IMR-90 (cell line): ENCODE results near the gene FEZ2. TPM values are rescaled to one million over a fixed set of nuclear protein-coding genes. Genes with fewer than 3 reads are reported as not detected.
A peak's percentile ranks its signal among the peaks of the same experiment; 100 is the strongest.

Experiments used
- ATAC-seq: fragments of 200-7000 bp; cut with Tn5 transposase; 2 replicates; pipeline ENCODE4 v1.9.1; 2020; ENCODE audit warnings: low read depth, mild to moderate bottlenecking, moderate library complexity
- BruUV-seq: library from RNA; stranded (reverse); fragments of 400-500 nt; replicated peaks from 2 replicates; lab custom pipeline; 2021; lab: Mats Ljungman, UMichigan
- CTCF ChIA-PET: fragments of 300-600 bp; formaldehyde crosslinking; extraction: SDS; loops from one replicate; lab custom pipeline; 2021; ENCODE audit warnings: antibody characterized with exemption; lab: Yijun Ruan, JAX
- POLR2A ChIA-PET: fragments of 300-600 bp; sonication (Branson Sonifier 250); formaldehyde crosslinking; loops from one replicate; lab custom pipeline; 2022; ENCODE audit warnings: antibody characterized with exemption; ENCODE audit not compliant: unreplicated experiment; lab: Charles Lee
- DNase-seq: peaks from one replicate; pipeline ENCODE4 v3.0.0; 2013
- H2AFZ ChIP-seq: replicated peaks from 2 replicates; pipeline ENCODE3; 2013; ENCODE audit warnings: low read length, mild to moderate bottlenecking; ENCODE audit not compliant: poor library complexity
- H2AK5ac ChIP-seq: 2 replicates; pipeline ENCODE4 v1.6.1; 2013; ENCODE audit warnings: low read depth, low read length, inconsistent platforms
- H2AK9ac ChIP-seq: replicated peaks from 2 replicates; pipeline ENCODE3; 2013; ENCODE audit warnings: mild to moderate bottlenecking, low read depth, low read length, moderate library complexity; ENCODE audit not compliant: poor library complexity
- H2BK120ac ChIP-seq: 2 replicates; pipeline ENCODE4 v1.6.1; 2013; ENCODE audit warnings: low read depth, low read length, inconsistent platforms
- H2BK15ac ChIP-seq: 3 replicates; pipeline ENCODE4 v1.6.1; 2013; ENCODE audit warnings: low read depth, low read length, inconsistent platforms
- H2BK20ac ChIP-seq: 2 replicates; pipeline ENCODE4 v1.6.1; 2013; ENCODE audit warnings: low read depth, mild to moderate bottlenecking, inconsistent platforms, low read length, moderate library complexity
- H2BK5ac ChIP-seq: 2 replicates; pipeline ENCODE4 v1.6.1; 2013; ENCODE audit warnings: mild to moderate bottlenecking, low read depth, low read length, inconsistent platforms; ENCODE audit not compliant: poor library complexity, severe bottlenecking
- H3K14ac ChIP-seq: replicated peaks from 2 replicates; pipeline ENCODE4 v1.6.1; 2013; ENCODE audit warnings: low read depth, low read length, inconsistent platforms
- H3K18ac ChIP-seq: 2 replicates; pipeline ENCODE4 v1.6.1; 2013; ENCODE audit warnings: low read depth, low read length, control low read depth
- H3K23ac ChIP-seq: 2 replicates; pipeline ENCODE4 v1.6.1; 2013; ENCODE audit warnings: low read depth, low read length, inconsistent platforms
- H3K27ac ChIP-seq: 2 replicates; pipeline ENCODE4 v1.5.1; 2013; ENCODE audit warnings: mild to moderate bottlenecking, control low read depth, low read length; ENCODE audit not compliant: insufficient read depth
- H3K27me3 ChIP-seq: 2 replicates; pipeline ENCODE4 v1.6.1; 2013; ENCODE audit warnings: low read length; ENCODE audit not compliant: control insufficient read depth, insufficient read depth
- H3K36me3 ChIP-seq: 2 replicates; pipeline ENCODE4 v1.6.1; 2013; ENCODE audit warnings: low read length, mixed read lengths; ENCODE audit not compliant: control insufficient read depth, insufficient read depth
- H3K4ac ChIP-seq: 2 replicates; pipeline ENCODE4 v1.6.1; 2013; ENCODE audit warnings: low read depth, low read length, inconsistent platforms
- H3K4me1 ChIP-seq: 2 replicates; pipeline ENCODE4 v1.6.1; 2013; ENCODE audit warnings: low read length, mixed read lengths; ENCODE audit not compliant: control insufficient read depth, insufficient read depth
- H3K4me2 ChIP-seq: 2 replicates; pipeline ENCODE4 v1.6.1; 2013; ENCODE audit warnings: low read depth, mild to moderate bottlenecking, control low read depth, low read length, moderate library complexity
- H3K4me3 ChIP-seq: 2 replicates; pipeline ENCODE4 v1.5.1; 2013; ENCODE audit warnings: low read depth, mild to moderate bottlenecking, control low read depth, low read length, moderate library complexity; ENCODE audit not compliant: insufficient read depth
- H3K56ac ChIP-seq: 2 replicates; pipeline ENCODE4 v1.6.1; 2013; ENCODE audit warnings: low read length, inconsistent platforms; ENCODE audit not compliant: insufficient read depth; ENCODE audit errors: extremely low read depth
- H3K79me1 ChIP-seq, 2 experiments: 2 replicates each; pipeline ENCODE4 v1.6.1; 2013; ENCODE audit warnings: low read length in 2 of 2, inconsistent platforms in 1 of 2, low read depth in 1 of 2
- H3K9ac ChIP-seq: 2 replicates; pipeline ENCODE4 v1.6.1; 2013; ENCODE audit warnings: low read depth, low read length, control low read depth
- H3K9me1 ChIP-seq: 2 replicates; pipeline ENCODE4 v1.6.1; 2013; ENCODE audit warnings: low read length, inconsistent platforms; ENCODE audit not compliant: insufficient read depth
- H3K9me3 ChIP-seq: 2 replicates; pipeline ENCODE4 v1.6.1; 2013; ENCODE audit warnings: low read length; ENCODE audit not compliant: control insufficient read depth, insufficient read depth
- H4K20me1 ChIP-seq: 2 replicates; pipeline ENCODE4 v1.6.1; 2013; ENCODE audit warnings: low read length, inconsistent platforms; ENCODE audit not compliant: insufficient read depth
- H4K5ac ChIP-seq: 2 replicates; pipeline ENCODE4 v1.6.1; 2013; ENCODE audit warnings: mild to moderate bottlenecking, low read depth, low read length, control low read depth
- H4K8ac ChIP-seq, 2 experiments: 2 replicates each; pipeline ENCODE4 v1.6.1; 2013; ENCODE audit warnings: low read depth in 2 of 2, low read length in 2 of 2, control low read depth in 1 of 2, inconsistent platforms in 1 of 2
- H4K91ac ChIP-seq: 2 replicates; pipeline ENCODE4 v1.6.1; 2013; ENCODE audit warnings: low read depth, low read length, inconsistent platforms; ENCODE audit not compliant: insufficient read depth
- BHLHE40 ChIP-seq: fragments of 150-350 bp; IDR thresholded peaks from 2 replicates; pipeline ENCODE4 v1.6.1; 2016; ENCODE audit warnings: mild to moderate bottlenecking, low read depth, low read length
- CEBPB ChIP-seq: IDR thresholded peaks from 2 replicates; pipeline ENCODE4 v1.6.1; 2012; ENCODE audit warnings: low read depth, low read length, improper control_type of control experiment
- CHD1 ChIP-seq: IDR thresholded peaks from 2 replicates; pipeline ENCODE4 v1.6.1; 2012; ENCODE audit warnings: low read depth, low read length, improper control_type of control experiment
- ELK1 ChIP-seq: fragments of 150-350 bp; IDR thresholded peaks from 2 replicates; pipeline ENCODE4 v1.6.1; 2016; ENCODE audit warnings: low read depth, mild to moderate bottlenecking, low read length, moderate library complexity, borderline replicate concordance
- MAFK ChIP-seq: IDR thresholded peaks from 2 replicates; pipeline ENCODE4 v1.6.1; 2012; ENCODE audit warnings: low read depth, low read length, improper control_type of control experiment
- POLR2A ChIP-seq: IDR thresholded peaks from 2 replicates; pipeline ENCODE4 v1.6.1; 2012; ENCODE audit warnings: mild to moderate bottlenecking, low read depth, low read length
- RAD21 ChIP-seq: IDR thresholded peaks from 2 replicates; pipeline ENCODE4 v1.6.1; 2012; ENCODE audit warnings: low read length, improper control_type of control experiment
- RCOR1 ChIP-seq: IDR thresholded peaks from 2 replicates; pipeline ENCODE4 v1.6.1; 2012; ENCODE audit warnings: mild to moderate bottlenecking, low read length, improper control_type of control experiment; ENCODE audit not compliant: insufficient replicate concordance
- RFX5 ChIP-seq: IDR thresholded peaks from 2 replicates; pipeline ENCODE4 v1.8.0; 2012; ENCODE audit warnings: low read depth, mild to moderate bottlenecking, low read length, moderate library complexity
- WGBS, 2 experiments: methylation state at CpG; one replicate each; pipeline versions ENCODE4 v1.1.5 to v1.1.7; 2013; ENCODE audit warnings: missing lambda C conversion rate in 2 of 2; ENCODE audit not compliant: insufficient read length in 1 of 2; ENCODE audit errors: extremely low coverage in 2 of 2; 5-methylcytosine and 5-hydroxymethylcytosine counted together
- dilution Hi-C: fragments of 300-500 bp; cut with HindIII; formaldehyde crosslinking; loops from one replicate; pipeline ENCODE4 v1.14.3; 2018; ENCODE audit warnings: low sequenced_read_pairs; ENCODE audit not compliant: unreplicated experiment
- in situ Hi-C: fragments of 300-500 bp; cut with MboI; formaldehyde crosslinking; loops from 3 replicates; pipeline ENCODE4 v1.14.3; 2019; ENCODE audit warnings: low sequenced_read_pairs, inconsistent platforms, mixed read lengths
- intact Hi-C: fragments of 100-400 bp; cut with micrococcal nuclease; formaldehyde crosslinking; loops from 2 replicates; pipeline ENCODE4 v1.10.0; 2022
- polyA plus RNA-seq, 3 experiments: library from polyadenylated mRNA; depleted of rRNA; stranded (reverse); fragments of >200 nt; gene quantifications; 2 replicates each; pipeline ENCODE4 v1.2.3, GENCODE V29; 2012; ENCODE audit warnings: low replicate concordance in 1 of 3
- total RNA-seq: library from RNA; depleted of rRNA; stranded (reverse); fragments of >200 nt; gene quantifications from 2 replicates; pipeline ENCODE4 v1.2.3, GENCODE V29; 2012

The FEZ2 gene
- total and polyA plus RNA-seq, 2 of the 4 experiments (the other 2 are of a cell fraction), result 19.4 to 31.6 TPM

DNA sequence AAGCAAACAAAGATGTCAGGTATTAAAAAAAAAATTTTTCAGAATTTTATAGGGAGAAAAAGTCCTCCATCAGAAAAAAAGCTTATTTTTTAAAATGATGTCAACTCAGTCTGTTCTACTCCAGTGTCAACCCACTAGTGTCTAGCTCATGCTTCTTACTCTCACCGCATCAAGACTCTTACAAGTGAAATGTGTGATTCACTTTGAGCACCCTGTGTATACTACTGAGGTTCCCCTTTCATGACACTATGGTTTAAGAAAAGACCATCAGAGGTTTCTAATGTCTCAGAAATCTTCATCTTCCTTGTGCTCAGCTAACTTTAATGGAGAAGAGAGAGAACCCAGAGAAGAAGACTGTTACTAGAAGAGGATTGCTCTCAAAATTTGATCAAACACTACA lies 43.4 kb downstream of the FEZ2 start:
- H4K5ac ChIP-seq, result peak overlapping the region; percentile 27; the same call in 1 of the 2 replicates
- DNase-seq, result no peak
- H3K36me3 ChIP-seq, result peaks cover 24% of the 10 kb centered on the region
- peak overlapping the region; percentile 91 for H2BK5ac ChIP-seq
- dilution Hi-C loops (no loop called here), in situ Hi-C loops (loop anchor here (10.0 kb wide), 1 partner anchor 110 kb away; no protein-coding TSS in a partner anchor), intact Hi-C loops (no loop called here)
- no peak for TF ChIP-seq ELK1
- no peak for TF ChIP-seq CHD1
- TF ChIP-seq RAD21, result no peak
- TF ChIP-seq RFX5, result no peak
- no peak for TF ChIP-seq POLR2A
- TF ChIP-seq CEBPB, result no peak
- TF ChIP-seq RCOR1, result no peak
- no peak for TF ChIP-seq BHLHE40
- TF ChIP-seq MAFK, result no peak
- H4K20me1 ChIP-seq, result no peaks in the 10 kb centered on the region
- no peak overlapping the region for H2BK120ac ChIP-seq
- no peaks in the 10 kb centered on the region for H3K27me3 ChIP-seq
- H3K4ac ChIP-seq, result no peak overlapping the region
- no peak overlapping the region for H3K9ac ChIP-seq
- no peak overlapping the region for H3K56ac ChIP-seq
- no peak overlapping the region for H3K14ac ChIP-seq
- no peak overlapping the region for H2AK9ac ChIP-seq
- no CpG with 5 or more reads among the region's 1 CpG for WGBS, 2 experiments
- 0 out of 2 replicates have a peak, but pooled peaks cover 2% of the 10 kb centered on the region for H3K9me1 ChIP-seq
- H3K23ac ChIP-seq, result no peak overlapping the region
- no peak overlapping the region for H2AFZ ChIP-seq
- no peak overlapping the region for H2BK20ac ChIP-seq
- no peak overlapping the region for H3K4me3 ChIP-seq
- H3K4me1 ChIP-seq, result peaks cover 6% of the 10 kb centered on the region
- ATAC-seq, result no peak
- peak overlapping the region in 1 of 2 experiments; percentile 39; a peak in 2 of 4 replicates for H4K8ac ChIP-seq
- BruUV-seq, result no TSS peak
- CTCF ChIA-PET, result interaction anchor here (0.6 to 0.8 kb wide), 2 partner anchors 15 to 225 kb away, joined by 3 read pairs; no protein-coding TSS in a partner anchor
- no peak overlapping the region; the same call in 2 of the 3 replicates for H2BK15ac ChIP-seq
- no peak overlapping the region for H3K4me2 ChIP-seq
- no peak overlapping the region; the same call in 1 of the 2 replicates for H3K18ac ChIP-seq
- H4K91ac ChIP-seq, result no peak overlapping the region
- POLR2A ChIA-PET, result no interaction called here
- H3K79me1 ChIP-seq, result peaks cover 19 to 26% of the 10 kb centered on the region in 2 experiments
- H2AK5ac ChIP-seq, result no peak overlapping the region
- no peak overlapping the region for H3K27ac ChIP-seq
- no peaks in the 10 kb centered on the region for H3K9me3 ChIP-seq
